HG02973 (cell line): Measurements from ENCODE around the gene TRPM7.
"Not testable (repeated sequence)": the region's sequence is repeated elsewhere in the genome, so short reads cannot be mapped to it uniquely, and the experiment has no call there.

Experiments
- ATAC-seq: cut with Tn5 transposase; IDR thresholded peaks from one replicate; pipeline ENCODE4 v1.9.1; 2021; ENCODE audit warnings: moderate library complexity; ENCODE audit not compliant: unreplicated experiment

The TRPM7 gene

GRCh38 chr15:50665938-50666337 lies 20.7 kb downstream of the TRPM7 start:
- no peak for ATAC-seq

- no peak for ATAC-seq
These were observed 31.0 kb downstream of the TRPM7 start for GRCh38 chr15:50655555-50655954.

GRCh38 chr15:50653156-50653743 lies 33.3 kb downstream of the TRPM7 start:
- no peak for ATAC-seq

- ATAC-seq: no peak
These were observed 33.9 kb downstream of the TRPM7 start for GRCh38 chr15:50652671-50653070.

- ATAC-seq: no peak
These were observed 45.3 kb downstream of the TRPM7 start for GRCh38 chr15:50641318-50641717.

GRCh38 chr15:50636146-50636545 lies 50.5 kb downstream of the TRPM7 start:
- no peak for ATAC-seq

- ATAC-seq: no peak
These were observed 52.9 kb downstream of the TRPM7 start for GRCh38 chr15:50633653-50634052.

GRCh38 chr15:50628421-50628820 lies 58.2 kb downstream of the TRPM7 start:
- no peak for ATAC-seq

GRCh38 chr15:50627351-50628055 lies 59.1 kb downstream of the TRPM7 start:
- no peak for ATAC-seq

- ATAC-seq: no peak
These were observed 61.9 kb downstream of the TRPM7 start for GRCh38 chr15:50624616-50625168.

GRCh38 chr15:50622361-50622943 lies 64.1 kb downstream of the TRPM7 start:
- not testable (repeated sequence) for ATAC-seq

- ATAC-seq: not testable (repeated sequence)
These were observed 69.6 kb downstream of the TRPM7 start for GRCh38 chr15:50616960-50617359.

- not testable (repeated sequence) for ATAC-seq
These were observed 70.0 kb downstream of the TRPM7 start for GRCh38 chr15:50616554-50616953.

GRCh38 chr15:50613600-50613999 lies 73.0 kb downstream of the TRPM7 start:
- no peak for ATAC-seq

- no peak for ATAC-seq
These were observed 79.5 kb downstream of the TRPM7 start for GRCh38 chr15:50607129-50607528.

GRCh38 chr15:50605462-50605861 lies 81.1 kb downstream of the TRPM7 start:
- no peak for ATAC-seq

GRCh38 chr15:50602028-50602427 lies 84.6 kb downstream of the TRPM7 start:
- not testable (repeated sequence) for ATAC-seq

- ATAC-seq: no peak
These were observed 92.3 kb downstream of the TRPM7 start for GRCh38 chr15:50594311-50594710.

GRCh38 chr15:50593761-50594160 lies 92.8 kb downstream of the TRPM7 start:
- no peak for ATAC-seq

- ATAC-seq: no peak
These were observed 96.3 kb downstream of the TRPM7 start for GRCh38 chr15:50590288-50590687.

GRCh38 chr15:50577492-50577891 lies 109.1 kb downstream of the TRPM7 start:
- no peak for ATAC-seq

- no peak for ATAC-seq
These were observed 110.4 kb downstream of the TRPM7 start for GRCh38 chr15:50576166-50576565.
